Natural killer cell (primary cell): ENCODE data around the gene LEF1. TPM values are rescaled to one million over a fixed set of nuclear protein-coding genes. Genes with fewer than 3 reads are reported as not detected.

Experiments used
- ATAC-seq, 3 donors: fragments of 150-1000 bp in 2 of 3; fragments of 200-7000 bp in 1 of 3; cut with Tn5 transposase; 1 replicate in 1 of 3; 2 replicates in 2 of 3; pipeline ENCODE4 v1.10.0; 2021; ENCODE audit warnings: mild to moderate bottlenecking in 2 of 3, moderate library complexity in 2 of 3
- DNase-seq, 2 donors: peaks; one replicate each; pipeline versions ENCODE4 v3.0.0 to v3.0.0-alpha.2; 2013 to 2021; ENCODE audit warnings: mixed read lengths in 1 of 2
- H3K27ac ChIP-seq: one replicate; pipeline ENCODE4 v1.5.1; 2013; ENCODE audit warnings: mild to moderate bottlenecking, low read length
- H3K27me3 ChIP-seq: one replicate; pipeline ENCODE4 v1.6.1; 2013; ENCODE audit warnings: low read length; ENCODE audit not compliant: control insufficient read depth, insufficient read depth
- H3K36me3 ChIP-seq: one replicate; pipeline ENCODE4 v1.6.1; 2013; ENCODE audit warnings: low read length; ENCODE audit not compliant: control insufficient read depth, insufficient read depth
- H3K4me1 ChIP-seq: one replicate; pipeline ENCODE4 v1.6.1; 2013; ENCODE audit warnings: low read length; ENCODE audit not compliant: control insufficient read depth, insufficient read depth
- H3K4me3 ChIP-seq: one replicate; pipeline ENCODE4 v1.5.1; 2013; ENCODE audit warnings: low read length
- H3K9me3 ChIP-seq: one replicate; pipeline ENCODE4 v1.6.1; 2013; ENCODE audit warnings: low read length; ENCODE audit not compliant: control insufficient read depth, insufficient read depth
- H3K27ac Mint-ChIP-seq, 2 donors: one replicate each; pipeline ENCODE4 v1.8.0; 2022; ENCODE audit warnings: mild to moderate bottlenecking in 2 of 2, mixed read lengths in 2 of 2, moderate library complexity in 1 of 2
- H3K27me3 Mint-ChIP-seq, 2 donors: one replicate each; pipeline ENCODE4 v1.8.0; 2022; ENCODE audit warnings: low read depth in 2 of 2, mixed read lengths in 2 of 2
- H3K36me3 Mint-ChIP-seq: one replicate; pipeline ENCODE4 v1.8.0; 2022; ENCODE audit warnings: mixed read lengths
- H3K4me1 Mint-ChIP-seq, 2 donors: one replicate each; pipeline ENCODE4 v1.8.0; 2022; ENCODE audit warnings: mixed read lengths in 2 of 2
- H3K4me3 Mint-ChIP-seq: one replicate; pipeline ENCODE4 v1.8.0; 2022; ENCODE audit warnings: mild to moderate bottlenecking, moderate library complexity, mixed read lengths
- H3K9me3 Mint-ChIP-seq, 2 donors: one replicate each; pipeline ENCODE4 v1.8.0; 2022; ENCODE audit warnings: mixed read lengths in 2 of 2
- CTCF ChIP-seq: fragments of 200-600 bp; IDR thresholded peaks from one replicate; pipeline ENCODE4 v1.8.0; 2022; ENCODE audit warnings: antibody characterized with exemption
- WGBS: methylation state at CpG from one replicate; pipeline ENCODE4 v1.1.7; 2013; ENCODE audit warnings: missing lambda C conversion rate; ENCODE audit not compliant: insufficient coverage; 5-methylcytosine and 5-hydroxymethylcytosine counted together
- intact Hi-C: fragments of 100-400 bp; cut with micrococcal nuclease; formaldehyde crosslinking; loops from one replicate; pipeline ENCODE4 v1.14.2; 2022
- total RNA-seq, 4 donors: library from RNA; stranded (reverse); fragments of 120-200 nt in 1 of 4; gene quantifications; one replicate each; pipeline versions ENCODE4 v1.2.3 to v1.2.4, GENCODE V29; 2013 to 2022

Gene LEF1
- total RNA-seq, 3 donors from 2014 or later (not counting 1 experiment from before 2014, with no cell fraction given) = 18.7 to 39.8 (median 24.5) TPM

DNA sequence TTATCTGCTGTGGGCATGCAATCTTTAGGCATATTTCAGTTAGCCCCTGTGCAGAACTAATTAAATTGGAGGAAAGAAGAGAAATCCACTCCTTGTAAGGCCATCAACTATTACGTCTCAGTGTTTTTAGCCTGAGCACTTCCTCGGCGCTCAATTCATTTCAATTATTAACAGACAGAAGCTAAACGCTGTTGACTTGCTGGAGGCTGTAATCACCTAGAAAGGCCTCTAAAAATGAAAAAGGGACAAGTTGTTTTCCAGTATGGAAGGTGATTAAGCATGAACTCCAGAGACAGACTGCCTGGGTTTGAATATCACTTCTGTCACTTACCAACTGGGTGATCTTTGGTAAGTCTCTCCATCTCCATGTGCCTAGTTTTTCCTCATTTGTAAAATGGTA lies 59.6 kb downstream of the LEF1 start:
- no peak for ATAC-seq
- Mint-ChIP-seq H3K27me3 (peaks cover 3 to 18% of the 10 kb centered on the region in 2 donors), H3K9me3 (no peaks in the 10 kb centered on the region), H3K27ac (no peak overlapping the region), H3K4me3 (no peak overlapping the region), H3K4me1 (peaks cover 47 to 56% of the 10 kb centered on the region in 2 donors), H3K36me3 (no peaks in the 10 kb centered on the region)
- no peak overlapping the region for H3K27ac ChIP-seq
- no peaks in the 10 kb centered on the region for H3K36me3 ChIP-seq
- WGBS = no CpG with 5 or more reads among the region's 4 CpGs
- no peaks in the 10 kb centered on the region for H3K9me3 ChIP-seq
- no peak for TF ChIP-seq CTCF
- no peaks in the 10 kb centered on the region for H3K27me3 ChIP-seq
- no peak overlapping the region for H3K4me3 ChIP-seq
- intact Hi-C loops = no loop called here
- H3K4me1 ChIP-seq = peaks cover 37% of the 10 kb centered on the region
- no peak for DNase-seq

- Mint-ChIP-seq H3K27ac (peak overlapping the region in 1 of 2 donors; percentile 33), H3K36me3 (no peaks in the 10 kb centered on the region), H3K9me3 (no peaks in the 10 kb centered on the region), H3K27me3 (peaks cover 5 to 18% of the 10 kb centered on the region in 2 donors), H3K4me1 (peaks cover 34 to 43% of the 10 kb centered on the region in 2 donors), H3K4me3 (no peak overlapping the region)
- Histone ChIP-seq H3K9me3 (no peaks in the 10 kb centered on the region), H3K27ac (no peak overlapping the region), H3K4me1 (peaks cover 29% of the 10 kb centered on the region), H3K27me3 (no peaks in the 10 kb centered on the region), H3K4me3 (no peak overlapping the region), H3K36me3 (no peaks in the 10 kb centered on the region)
- WGBS = 72% methylated on average over 6 of the region's 6 CpGs
- peak in 1 of 3 donors; percentile 21 for ATAC-seq
- peak in 1 of 2 donors; percentile 74 for DNase-seq
- TF ChIP-seq CTCF = no peak
- intact Hi-C loops = no loop called here
These were observed 60.9 kb downstream of the LEF1 start for GRCh38 chr4:108107729-108108382.

DNA sequence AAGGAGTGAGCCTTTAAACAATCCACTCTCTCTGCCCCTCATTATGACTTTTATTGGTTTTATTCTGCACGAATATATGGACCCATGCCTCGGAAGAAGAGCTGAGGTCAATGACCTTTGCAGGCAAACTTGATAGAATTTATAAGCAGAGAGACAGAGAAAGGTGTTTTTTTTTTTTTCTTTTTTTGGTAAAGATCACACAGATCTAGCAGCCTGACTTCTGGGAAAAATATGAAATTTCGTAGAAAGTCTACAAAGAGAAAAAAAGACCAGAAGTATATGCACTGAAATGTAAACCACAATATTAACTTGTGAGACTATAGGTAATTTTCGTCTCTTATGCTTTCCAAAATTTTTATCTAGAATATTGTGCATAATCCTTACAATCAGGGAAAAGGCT lies 61.6 kb downstream of the LEF1 start:
- Mint-ChIP-seq H3K9me3 (no peaks in the 10 kb centered on the region), H3K36me3 (no peaks in the 10 kb centered on the region), H3K27me3 (peaks cover 5 to 18% of the 10 kb centered on the region in 2 donors), H3K4me3 (no peak overlapping the region), H3K27ac (no peak overlapping the region), H3K4me1 (peaks cover 28 to 36% of the 10 kb centered on the region in 2 donors)
- no peak for ATAC-seq
- Histone ChIP-seq H3K4me3 (no peak overlapping the region), H3K27ac (no peak overlapping the region), H3K4me1 (peaks cover 23% of the 10 kb centered on the region), H3K36me3 (no peaks in the 10 kb centered on the region), H3K27me3 (no peaks in the 10 kb centered on the region), H3K9me3 (no peaks in the 10 kb centered on the region)
- no peak for TF ChIP-seq CTCF
- peak in 1 of 2 donors; percentile 39 for DNase-seq
- WGBS = 80% methylated on average over 1 of the region's 4 CpGs
- intact Hi-C loops = no loop called here

GRCh38 chr4:108106186-108106585 lies 62.5 kb downstream of the LEF1 start:
- 97% methylated on average over 3 of the region's 3 CpGs for WGBS
- no peak overlapping the region for H3K4me3 ChIP-seq
- H3K4me3 Mint-ChIP-seq = no peak overlapping the region

More at GRCh38 chr4:108106186-108106585, 62.5 kb downstream of the LEF1 start:
- H3K4me1 Mint-ChIP-seq = peaks cover 27 to 29% of the 10 kb centered on the region in 2 donors
- Histone ChIP-seq H3K9me3 (no peaks in the 10 kb centered on the region), H3K4me1 (peaks cover 14% of the 10 kb centered on the region), H3K27me3 (no peaks in the 10 kb centered on the region), H3K27ac (no peak overlapping the region), H3K36me3 (no peaks in the 10 kb centered on the region)
- no peak for DNase-seq
- intact Hi-C loops = no loop called here
- H3K36me3 Mint-ChIP-seq = no peaks in the 10 kb centered on the region
- no peaks in the 10 kb centered on the region for H3K9me3 Mint-ChIP-seq
- H3K27ac Mint-ChIP-seq = no peak overlapping the region
- no peak for ATAC-seq
- TF ChIP-seq CTCF = no peak
- H3K27me3 Mint-ChIP-seq = peaks cover 7 to 18% of the 10 kb centered on the region in 2 donors
